Measurements from ENCODE around the gene DYNC2I2.

Gene DYNC2I2

DNA sequence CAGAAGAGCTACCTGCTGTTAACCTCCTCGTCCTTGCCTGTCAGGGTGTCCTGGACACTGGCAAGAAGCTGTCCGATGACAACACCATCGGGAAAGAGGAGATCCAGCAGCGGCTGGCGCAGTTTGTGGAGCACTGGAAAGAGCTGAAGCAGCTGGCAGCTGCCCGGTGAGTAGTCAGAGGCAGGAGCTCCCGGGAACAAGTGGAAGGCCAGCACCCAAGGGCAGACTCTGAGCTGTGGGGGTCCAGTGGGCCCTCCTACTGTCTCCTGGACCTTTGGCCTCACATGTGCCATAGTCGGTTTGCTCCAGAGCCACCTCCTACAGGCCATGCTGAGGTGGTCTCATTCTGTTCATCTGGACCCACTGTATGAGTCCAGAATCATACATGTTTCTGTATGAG is 38.7 kb downstream of the DYNC2I2 start:
- no peak overlapping the region for H3K4me3 ChIP-seq (ENCODE audit: low read depth, low read length)
- no peak for DNase-seq (ENCODE audit: low read depth)
- TF ChIP-seq MAX (IDR thresholded peaks at IDR 0.05; ENCODE audit: low read depth, low read length) (no peak), MYC (IDR thresholded peaks at IDR 0.05; ENCODE audit: low read depth, low read length) (no peak)

DNA sequence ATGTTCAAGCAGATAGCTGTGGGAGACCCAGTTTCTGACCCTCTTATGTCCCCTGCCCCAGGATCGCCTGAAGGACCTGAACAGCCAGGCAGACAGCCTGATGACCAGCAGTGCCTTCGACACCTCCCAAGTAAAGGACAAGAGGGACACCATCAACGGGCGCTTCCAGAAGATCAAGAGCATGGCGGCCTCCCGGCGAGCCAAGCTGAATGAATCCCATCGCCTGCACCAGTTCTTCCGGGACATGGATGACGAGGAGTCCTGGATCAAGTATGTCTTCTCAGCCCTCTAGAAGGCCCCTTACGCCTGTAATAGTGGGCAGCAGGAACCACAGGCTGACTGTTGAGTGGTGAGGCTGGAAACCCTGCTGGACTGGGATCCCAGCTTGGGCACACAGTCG is 41.1 kb downstream of the DYNC2I2 start:
- H3K4me3 ChIP-seq (ENCODE audit: low read depth, low read length), result no peak overlapping the region
- no peak for TF ChIP-seq CTCF (IDR thresholded peaks at IDR 0.05; ENCODE audit: low read depth, low read length)
- TF ChIP-seq POLR2A (IDR thresholded peaks at IDR 0.05; ENCODE audit: extremely low read depth, insufficient read length), result no peak
- TF ChIP-seq MYC (IDR thresholded peaks at IDR 0.05; ENCODE audit: low read depth, low read length), result no peak
- TF ChIP-seq MAX (IDR thresholded peaks at IDR 0.05; ENCODE audit: low read depth, low read length), result no peak
- DNase-seq (ENCODE audit: low read depth), result no peak

GRCh38 chr9:128614728-128615127 is 41.9 kb downstream of the DYNC2I2 start:
- no peak overlapping the region for H3K4me3 ChIP-seq (ENCODE audit: low read depth, low read length)
- no peak for DNase-seq (ENCODE audit: low read depth)
- TF ChIP-seq CTCF (IDR thresholded peaks at IDR 0.05; ENCODE audit: low read depth, low read length) (no peak), MAX (IDR thresholded peaks at IDR 0.05; ENCODE audit: low read depth, low read length) (no peak), POLR2A (IDR thresholded peaks at IDR 0.05; ENCODE audit: extremely low read depth, insufficient read length) (no peak), MYC (IDR thresholded peaks at IDR 0.05; ENCODE audit: low read depth, low read length) (no peak)

GRCh38 chr9:128611600-128612394 is 44.9 kb downstream of the DYNC2I2 start:
- no peak for DNase-seq (ENCODE audit: low read depth)
- no peak overlapping the region for H3K4me3 ChIP-seq (ENCODE audit: low read depth, low read length)

GRCh38 chr9:128610897-128611296 is 45.8 kb downstream of the DYNC2I2 start:
- no peak for TF ChIP-seq POLR2A (IDR thresholded peaks at IDR 0.05; ENCODE audit: extremely low read depth, insufficient read length)
- no peak for TF ChIP-seq MAX (IDR thresholded peaks at IDR 0.05; ENCODE audit: low read depth, low read length)
- no peak for TF ChIP-seq MYC (IDR thresholded peaks at IDR 0.05; ENCODE audit: low read depth, low read length)
- TF ChIP-seq CTCF (IDR thresholded peaks at IDR 0.05; ENCODE audit: low read depth, low read length), result no peak
- H3K4me3 ChIP-seq (ENCODE audit: low read depth, low read length), result no peak overlapping the region
- DNase-seq (ENCODE audit: low read depth), result no peak

More at GRCh38 chr9:128611600-128612394, 44.9 kb downstream of the DYNC2I2 start:
- TF ChIP-seq CTCF (IDR thresholded peaks at IDR 0.05; ENCODE audit: low read depth, low read length) (no peak), MYC (IDR thresholded peaks at IDR 0.05; ENCODE audit: low read depth, low read length) (no peak), POLR2A (IDR thresholded peaks at IDR 0.05; ENCODE audit: extremely low read depth, insufficient read length) (no peak), MAX (IDR thresholded peaks at IDR 0.05; ENCODE audit: low read depth, low read length) (no peak)

- TF ChIP-seq POLR2A (IDR thresholded peaks at IDR 0.05; ENCODE audit: extremely low read depth, insufficient read length) (no peak), MAX (IDR thresholded peaks at IDR 0.05; ENCODE audit: low read depth, low read length) (no peak)
- no peak overlapping the region for H3K4me3 ChIP-seq (ENCODE audit: low read depth, low read length)
- DNase-seq (ENCODE audit: low read depth), result no peak
These were observed 48.9 kb downstream of the DYNC2I2 start for GRCh38 chr9:128607642-128608350.
